T-helper 9 cell (primary cell): Measurements from ENCODE around the gene TMEM181.
"Not testable (repeated sequence)": the region's sequence is repeated elsewhere in the genome, so short reads cannot be mapped to it uniquely, and the experiment has no call there.

Experiments
- DNase-seq: peaks from one replicate; pipeline ENCODE4 v3.0.0-alpha.2; 2020
- total RNA-seq, 2 donors: gene quantifications; one replicate each; lab custom pipeline; 2026; lab: John Stamatoyannopoulos, UW

Gene TMEM181, protein sequence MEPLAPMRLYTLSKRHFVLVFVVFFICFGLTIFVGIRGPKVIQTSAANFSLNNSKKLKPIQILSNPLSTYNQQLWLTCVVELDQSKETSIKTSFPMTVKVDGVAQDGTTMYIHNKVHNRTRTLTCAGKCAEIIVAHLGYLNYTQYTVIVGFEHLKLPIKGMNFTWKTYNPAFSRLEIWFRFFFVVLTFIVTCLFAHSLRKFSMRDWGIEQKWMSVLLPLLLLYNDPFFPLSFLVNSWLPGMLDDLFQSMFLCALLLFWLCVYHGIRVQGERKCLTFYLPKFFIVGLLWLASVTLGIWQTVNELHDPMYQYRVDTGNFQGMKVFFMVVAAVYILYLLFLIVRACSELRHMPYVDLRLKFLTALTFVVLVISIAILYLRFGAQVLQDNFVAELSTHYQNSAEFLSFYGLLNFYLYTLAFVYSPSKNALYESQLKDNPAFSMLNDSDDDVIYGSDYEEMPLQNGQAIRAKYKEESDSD
- 57.7 to 79.3 reads per million in 2 donors for total RNA-seq

- DNase-seq = peak; percentile 85
These were observed at the start of gene TMEM181 for GRCh38 chr6:158559895-158560835. TMEM181 (plus strand) TSS chr6:158560091; CDS start chr6:158560225, 134 bp downstream.

DNA sequence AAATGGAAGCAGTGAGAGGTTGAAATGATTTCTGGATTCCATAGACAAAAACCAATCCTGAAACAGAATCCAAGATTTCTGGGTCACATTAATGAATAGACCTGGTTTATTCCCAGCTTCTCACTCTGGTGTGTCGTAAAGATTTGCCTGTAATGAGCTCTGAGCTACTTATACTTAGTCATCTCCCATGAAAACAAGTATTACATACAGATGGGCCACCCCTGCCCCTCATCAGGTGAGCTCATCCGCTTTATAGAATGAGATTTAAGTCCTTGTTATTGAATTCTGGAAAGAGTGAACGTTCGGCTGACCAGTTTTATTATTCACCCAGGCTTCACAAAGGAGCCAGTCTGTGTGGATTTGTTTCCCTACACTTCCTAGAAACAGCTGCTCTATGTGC is 47.1 kb upstream of the TMEM181 start:
- DNase-seq = no peak

DNA sequence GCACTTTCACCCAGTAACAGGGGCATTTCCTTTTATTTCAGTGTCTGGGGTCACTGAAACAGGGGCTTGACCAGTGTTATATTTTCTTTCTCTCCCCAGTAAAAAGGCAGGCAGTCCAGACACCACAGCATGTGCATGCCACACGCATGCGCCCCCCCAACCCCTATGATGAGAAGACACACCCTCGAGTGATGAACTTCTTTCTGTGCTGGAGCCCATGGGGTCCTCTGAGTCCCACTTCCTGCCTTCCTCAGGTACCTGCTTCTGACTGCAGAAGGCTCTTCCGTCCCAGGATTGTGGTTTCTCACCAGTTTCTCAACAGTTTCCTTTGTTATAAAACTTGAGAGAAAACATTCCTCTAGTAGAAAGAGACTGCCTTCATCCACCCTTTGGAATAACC is 45.7 kb upstream of the TMEM181 start:
- DNase-seq = no peak

DNA sequence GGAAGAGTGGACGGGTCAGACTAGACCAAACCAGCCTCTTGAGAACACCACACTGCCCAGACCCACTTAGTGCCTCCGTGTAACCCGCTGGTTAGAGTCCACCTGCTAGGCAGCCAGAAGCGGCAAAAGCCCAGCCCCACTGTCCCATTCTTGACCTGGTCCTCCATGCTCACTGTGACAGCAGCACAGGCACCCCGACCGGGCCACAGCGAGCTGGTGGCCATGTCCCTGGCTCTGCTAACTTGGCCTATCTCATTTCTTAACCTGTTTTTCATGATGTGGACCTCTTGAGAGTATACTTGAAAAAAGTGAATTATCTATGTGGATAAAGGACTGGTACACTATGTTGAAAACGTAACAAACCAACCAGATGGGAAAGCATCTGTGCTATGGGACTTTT is 44.9 kb upstream of the TMEM181 start:
- DNase-seq = no peak

- DNase-seq = no peak
These were observed 43.8 kb upstream of the TMEM181 start for GRCh38 chr6:158516098-158516497.

- DNase-seq = no peak
These were observed 42.9 kb upstream of the TMEM181 start for GRCh38 chr6:158517038-158517437.

DNA sequence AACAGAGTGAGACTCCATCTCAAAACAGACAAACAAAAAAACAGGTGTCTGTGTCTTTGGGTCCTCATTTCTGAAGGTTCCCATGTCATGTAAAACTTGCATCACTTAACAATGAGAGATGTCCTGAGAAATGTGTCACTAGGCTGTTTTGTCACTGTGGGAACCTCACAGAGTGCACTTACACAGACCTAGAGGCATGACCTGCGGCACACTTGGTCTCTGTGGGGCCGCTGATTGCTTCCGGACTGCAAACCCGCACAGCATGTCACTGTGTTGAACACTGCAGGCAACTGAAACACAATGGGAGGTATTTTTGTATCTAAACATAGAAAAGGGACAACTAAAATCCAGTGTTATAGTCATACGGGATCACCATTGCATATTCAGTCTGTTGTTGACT is 42.3 kb upstream of the TMEM181 start:
- no peak for DNase-seq

DNA sequence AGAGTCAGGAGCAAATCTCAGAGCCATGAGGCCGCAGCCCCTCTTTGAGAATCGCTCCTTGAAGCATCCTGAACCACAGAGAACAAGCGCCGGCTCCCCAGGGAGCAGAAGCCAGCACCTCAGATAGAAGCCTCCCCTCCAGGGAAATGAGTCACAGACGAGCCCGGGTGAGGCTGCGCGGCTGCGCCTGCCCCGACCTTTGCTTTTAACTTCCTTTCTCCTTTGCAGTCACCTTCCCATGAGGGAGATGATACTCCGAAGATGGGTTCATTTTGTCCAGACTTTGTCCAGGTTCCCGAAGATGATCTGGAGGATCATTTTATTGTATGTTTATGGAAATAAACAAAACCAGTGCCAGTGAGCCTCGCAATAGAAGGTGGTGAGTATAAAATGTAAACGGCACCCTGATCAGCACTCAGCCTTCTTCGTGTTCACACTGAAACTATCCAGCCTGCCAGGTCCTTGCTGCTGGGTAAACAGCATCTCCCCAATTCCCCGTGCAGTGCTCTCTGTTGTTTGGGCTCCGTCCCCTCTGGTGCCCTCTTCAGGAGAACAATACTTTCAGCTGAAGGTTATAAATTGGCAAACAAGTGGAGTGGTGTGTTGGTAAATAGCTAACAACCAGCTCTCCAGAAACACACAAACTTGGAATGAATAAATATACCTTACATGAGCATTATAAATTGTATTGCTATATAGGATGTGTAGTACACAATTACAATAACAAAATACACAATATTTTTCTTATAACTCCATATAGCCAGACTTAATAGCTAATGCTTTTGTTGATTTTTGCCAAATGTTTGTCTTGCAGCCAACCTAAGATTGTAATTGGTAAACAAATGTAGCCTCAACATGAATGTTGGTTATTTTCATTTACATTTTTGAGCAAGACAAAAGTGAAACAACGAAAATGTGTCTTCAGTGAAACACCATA is 41.4 kb upstream of the TMEM181 start:
- peak; percentile 21 for DNase-seq

DNA sequence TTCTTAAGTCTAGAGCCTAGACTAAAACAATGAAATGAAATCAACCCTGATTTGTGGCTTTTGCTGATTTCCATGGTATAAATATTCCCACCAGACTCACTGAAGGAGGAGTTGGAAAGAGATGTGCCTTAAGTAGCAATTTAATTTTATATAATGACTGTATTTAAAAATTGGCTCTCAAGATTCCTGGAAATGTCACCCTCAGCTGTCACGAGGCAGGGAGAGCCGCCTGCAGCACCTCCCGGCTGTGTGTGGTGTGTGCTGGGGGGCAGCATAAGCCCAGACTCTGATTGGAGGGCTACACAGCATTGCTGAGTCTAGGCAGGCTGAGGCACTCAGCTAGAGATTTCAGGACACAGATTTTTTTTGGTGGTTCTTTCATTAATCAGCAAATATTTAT is 40.6 kb upstream of the TMEM181 start:
- DNase-seq = no peak

DNA sequence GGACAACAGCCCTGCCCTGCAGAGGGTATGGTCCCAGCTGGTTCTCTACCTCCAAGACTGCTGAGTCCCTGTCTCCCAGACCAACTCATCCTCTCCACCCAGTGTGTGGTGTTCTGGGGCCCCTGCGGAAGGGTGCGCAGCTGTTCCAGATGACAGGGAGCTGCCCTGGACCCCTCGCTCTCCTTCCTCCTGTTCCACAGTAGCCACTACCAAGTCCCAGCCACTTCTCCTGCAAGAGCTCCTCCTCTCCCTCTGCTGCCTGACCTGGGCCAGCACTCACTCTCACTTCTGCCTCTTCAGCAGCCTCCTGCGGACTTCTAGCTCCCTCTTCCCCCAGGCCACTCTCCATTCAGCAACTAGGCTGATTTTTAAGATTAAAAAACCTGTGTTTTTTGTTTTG is 40.1 kb upstream of the TMEM181 start:
- DNase-seq = no peak

- not testable (repeated sequence) for DNase-seq
These were observed 38.9 kb upstream of the TMEM181 start for GRCh38 chr6:158520975-158521374.

DNA sequence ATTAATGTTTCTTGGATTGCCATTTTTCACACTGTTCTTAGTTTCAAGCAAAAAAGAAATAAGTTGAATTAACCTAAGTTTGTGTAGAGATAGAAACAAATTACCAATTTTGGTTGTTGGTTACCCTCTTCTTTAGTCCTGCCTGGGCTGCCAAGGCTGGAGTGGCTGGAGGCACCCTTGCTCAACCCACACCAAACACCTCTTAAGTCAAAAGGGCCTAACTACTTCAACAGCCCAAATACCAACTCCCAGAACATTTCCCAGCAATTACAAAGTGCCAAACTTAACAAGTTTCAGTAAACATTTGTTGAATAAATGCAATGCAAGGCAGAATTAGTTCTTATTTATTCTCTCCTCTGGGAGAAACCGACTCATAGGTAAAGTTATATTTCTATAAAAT is 38.1 kb upstream of the TMEM181 start:
- DNase-seq = no peak

DNA sequence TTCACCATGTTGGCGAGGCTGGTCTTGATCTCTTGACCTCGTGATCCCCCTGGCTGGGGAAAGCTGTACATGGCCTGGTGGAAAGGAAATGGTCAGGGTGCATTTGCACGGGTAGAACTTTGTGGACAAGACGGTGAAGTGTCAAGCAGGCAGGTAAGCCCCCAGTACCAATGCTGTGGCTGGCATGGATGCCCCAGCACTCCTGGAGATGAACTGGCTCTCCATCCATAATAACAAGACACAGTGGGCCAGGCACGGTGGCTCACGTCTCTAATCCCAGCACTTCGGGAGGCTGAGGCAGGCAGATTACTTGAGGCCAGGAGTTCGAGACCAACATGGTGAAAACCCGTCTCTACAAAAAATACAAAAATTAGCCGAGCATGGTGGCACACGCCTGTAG is 37.3 kb upstream of the TMEM181 start:
- no peak for DNase-seq

DNA sequence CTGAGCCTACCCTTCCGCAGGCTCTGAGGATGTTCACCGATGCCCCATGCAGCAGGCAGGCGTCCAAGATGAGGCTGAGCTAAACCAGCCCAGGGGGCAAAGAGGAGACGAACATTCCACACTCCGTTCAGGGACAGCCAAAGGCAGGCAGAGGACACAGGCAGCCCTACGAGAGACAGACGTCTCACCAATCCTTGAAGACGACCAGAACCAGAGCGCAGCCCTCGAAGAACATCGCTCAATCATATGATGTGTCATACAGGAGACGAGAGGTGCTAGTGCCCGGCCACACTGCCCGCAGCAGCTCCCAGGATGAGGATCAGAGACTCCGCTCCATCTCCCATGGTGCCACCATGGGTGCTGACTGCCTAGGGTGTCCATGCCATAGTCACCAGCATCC is 35.6 kb upstream of the TMEM181 start:
- no peak for DNase-seq

- DNase-seq = not testable (repeated sequence)
These were observed 32.0 kb upstream of the TMEM181 start for GRCh38 chr6:158527858-158528257.

DNA sequence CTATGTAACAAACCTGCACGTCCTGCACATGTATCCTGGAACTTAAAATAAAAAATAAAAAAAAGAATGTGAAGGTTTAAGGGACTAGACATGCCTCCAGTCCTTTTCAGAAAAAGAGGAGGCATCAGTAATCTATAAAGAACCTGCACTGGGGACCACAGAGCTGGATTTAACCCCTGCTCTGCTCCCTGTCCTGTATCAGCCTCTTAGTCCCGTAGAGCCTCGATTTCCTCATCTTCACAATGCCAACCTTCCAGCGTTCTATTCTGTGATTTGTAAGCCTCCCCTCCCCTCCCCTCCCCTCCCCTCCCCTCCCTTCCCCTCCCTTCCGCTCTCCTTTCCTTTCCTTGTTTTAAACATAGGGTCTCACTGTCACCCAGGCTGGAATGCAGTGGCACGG is 31.1 kb upstream of the TMEM181 start:
- DNase-seq = no peak

DNA sequence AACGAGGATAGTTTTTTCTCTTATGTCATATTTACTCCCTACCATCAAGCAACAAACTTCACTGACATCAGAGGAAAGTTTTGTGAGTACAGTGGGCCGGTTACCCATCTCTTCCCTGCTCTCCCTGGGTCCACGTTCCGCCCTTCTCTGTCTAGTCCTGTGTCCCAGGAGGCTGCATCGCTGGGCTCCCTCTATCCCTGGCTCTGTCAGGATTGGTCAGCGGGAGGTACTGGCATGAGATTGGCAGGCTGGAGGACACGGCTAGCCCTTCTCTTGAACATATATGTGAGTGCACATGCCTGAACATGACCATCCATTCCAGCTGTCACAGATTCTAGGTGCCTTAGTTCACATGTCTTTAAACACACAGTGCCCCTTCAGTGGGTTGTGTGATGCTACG is 30.3 kb upstream of the TMEM181 start:
- DNase-seq = no peak

GRCh38 chr6:158531566-158531965 is 28.3 kb upstream of the TMEM181 start:
- no peak for DNase-seq

DNA sequence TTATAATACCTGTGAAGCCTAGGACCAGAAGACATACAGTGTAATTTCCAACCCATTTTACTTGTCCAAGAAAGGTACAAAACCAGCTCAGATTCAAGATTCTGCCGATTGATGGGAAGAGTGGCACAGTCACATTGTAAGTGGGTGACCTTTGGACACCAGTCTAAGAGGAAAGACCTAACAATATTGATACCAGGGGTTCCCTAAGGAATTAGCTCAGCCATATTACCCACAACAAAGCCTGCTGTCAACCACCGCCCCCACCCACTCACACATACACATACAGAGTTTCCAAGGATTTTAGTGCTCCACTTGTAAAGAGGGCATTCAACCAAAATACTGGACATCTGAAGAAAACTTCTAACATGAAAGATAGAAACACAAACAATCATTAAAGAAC is 27.9 kb upstream of the TMEM181 start:
- DNase-seq = no peak

DNA sequence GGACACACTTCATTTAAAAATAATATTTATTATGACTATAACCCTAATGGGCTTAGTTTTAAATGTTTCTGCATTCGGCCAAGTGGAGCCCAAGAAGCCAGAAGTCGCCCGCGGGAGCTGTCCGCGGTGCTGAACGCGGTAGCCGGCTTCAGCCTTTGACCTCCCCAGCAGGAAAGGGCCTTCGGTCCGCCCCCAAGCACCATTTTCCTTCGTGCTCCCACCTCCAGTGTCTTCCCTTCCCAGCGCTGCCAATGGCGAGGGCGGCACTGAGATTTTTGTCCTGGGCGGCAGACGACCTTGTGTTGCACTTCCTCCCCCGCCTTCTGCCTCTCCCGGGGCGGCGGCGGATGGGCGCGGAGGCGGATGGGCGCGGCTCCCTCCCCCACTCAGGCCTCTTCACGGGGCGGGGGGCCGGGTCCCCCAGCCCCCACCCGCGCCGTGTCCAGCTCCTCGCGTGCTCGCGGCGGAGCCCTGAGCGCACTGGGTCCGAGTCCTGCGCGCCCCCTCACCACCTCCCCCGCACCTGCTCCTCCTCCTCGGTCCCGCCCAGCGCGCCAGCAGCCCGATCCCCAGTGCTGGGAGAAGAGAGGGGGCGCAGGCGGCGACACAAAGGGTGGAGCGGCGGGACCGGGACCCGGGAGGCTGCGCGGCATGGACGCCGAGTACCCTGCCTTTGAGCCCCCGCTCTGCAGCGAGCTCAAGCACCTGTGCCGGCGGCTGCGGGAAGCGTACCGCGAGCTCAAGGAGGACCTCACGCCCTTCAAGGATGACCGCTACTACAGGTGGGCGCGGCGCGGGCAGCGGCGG is 23.6 kb upstream of the TMEM181 start:
- DNase-seq = peak; percentile 72
